GM21526 (cell line): Measurements from ENCODE around the gene DGKB.

Source experiments
- ATAC-seq: cut with Tn5 transposase; IDR thresholded peaks from one replicate; pipeline ENCODE4 v1.9.1; 2021; ENCODE audit warnings: moderate library complexity; ENCODE audit not compliant: unreplicated experiment, low FRiP score

DGKB gene

DNA sequence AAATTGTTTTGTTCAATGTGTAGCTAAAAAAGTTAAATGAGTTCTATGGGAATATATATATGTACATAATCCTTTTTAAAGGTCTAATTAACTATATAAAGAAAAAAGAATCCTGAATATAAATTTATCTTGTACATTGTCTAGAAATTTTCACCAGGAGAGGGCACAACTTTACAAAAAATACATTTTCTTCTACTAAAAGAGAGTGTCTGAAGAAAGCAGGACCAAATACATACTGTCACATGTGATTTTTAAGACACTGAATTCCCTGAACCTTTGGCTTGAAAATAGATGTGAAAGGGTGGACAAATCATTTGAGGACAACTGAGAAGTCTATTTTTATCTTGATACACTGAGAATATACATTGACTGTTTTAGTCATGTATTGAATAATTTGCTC, 204.3 kb downstream of the DGKB start:
- ATAC-seq, result no peak

DNA sequence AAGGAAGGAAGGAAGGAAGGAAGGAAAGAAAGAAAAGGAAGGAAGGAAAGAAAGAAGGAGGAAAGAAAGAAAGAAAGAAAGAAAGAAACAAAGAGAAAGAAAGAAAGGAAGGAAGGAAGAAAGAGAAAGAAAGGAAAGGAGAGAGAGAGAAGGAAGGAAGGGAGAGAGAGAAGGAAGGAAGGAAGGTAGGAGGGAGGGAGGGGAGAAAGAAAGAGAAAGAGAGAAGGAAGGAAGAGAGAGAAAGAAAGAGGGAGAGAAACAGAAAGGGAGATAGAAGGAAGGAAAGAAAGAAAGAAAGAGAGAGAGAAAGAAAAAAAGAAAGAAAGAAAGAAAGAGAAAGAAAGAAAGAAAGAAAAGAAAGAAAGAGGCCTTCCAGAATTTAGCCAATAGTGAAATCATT, 204.9 kb downstream of the DGKB start:
- no peak for ATAC-seq

DNA sequence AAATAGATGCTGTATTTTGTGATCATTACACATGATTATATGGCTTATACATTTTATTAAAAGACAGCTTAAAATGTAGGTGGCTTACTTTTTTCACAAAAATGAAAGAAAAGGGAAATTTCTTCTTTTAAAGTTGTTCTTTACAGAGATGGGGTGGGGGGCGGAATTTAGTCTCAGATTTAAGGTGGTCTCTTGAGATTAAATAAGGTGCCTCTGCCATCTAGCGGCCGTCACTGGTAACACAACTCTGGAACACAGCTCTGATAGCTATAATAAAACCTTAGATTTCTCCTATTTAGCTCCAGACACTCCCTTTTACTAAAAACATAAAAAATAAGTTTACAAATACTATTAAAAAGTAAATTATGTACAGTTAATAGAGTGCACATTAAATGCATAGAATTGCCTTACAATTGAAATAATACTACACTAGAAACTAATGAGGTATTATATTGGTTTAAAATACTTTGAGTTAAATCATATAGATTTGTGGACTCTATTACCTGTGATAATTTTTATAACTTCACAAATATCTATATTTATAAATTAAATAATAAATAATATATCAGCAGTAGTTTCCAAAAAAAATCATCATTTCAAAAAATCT, 210.9 kb downstream of the DGKB start:
- no peak for ATAC-seq

- no peak for ATAC-seq
Observed at GRCh38 chr7:14691034-14691433, 211.5 kb downstream of the DGKB start.

DNA sequence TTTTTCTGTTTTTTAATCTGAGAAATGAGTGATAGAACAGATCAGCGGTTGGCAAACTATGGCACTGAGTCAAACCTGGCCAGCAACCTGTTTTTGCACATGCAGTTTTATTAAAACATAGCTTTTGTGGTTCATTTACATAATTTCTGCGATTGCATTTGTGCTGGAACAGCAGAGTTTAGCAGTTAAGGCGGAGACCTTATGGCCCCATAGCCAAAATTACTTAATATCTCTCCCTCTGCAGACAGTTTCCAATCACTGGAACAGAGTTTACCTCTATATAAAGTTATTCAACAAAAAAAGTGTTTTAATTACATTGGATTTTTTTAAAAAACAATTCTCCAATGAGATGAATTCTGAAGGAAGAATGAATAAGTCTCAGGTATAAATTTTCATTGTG, 212.1 kb downstream of the DGKB start:
- no peak for ATAC-seq

DNA sequence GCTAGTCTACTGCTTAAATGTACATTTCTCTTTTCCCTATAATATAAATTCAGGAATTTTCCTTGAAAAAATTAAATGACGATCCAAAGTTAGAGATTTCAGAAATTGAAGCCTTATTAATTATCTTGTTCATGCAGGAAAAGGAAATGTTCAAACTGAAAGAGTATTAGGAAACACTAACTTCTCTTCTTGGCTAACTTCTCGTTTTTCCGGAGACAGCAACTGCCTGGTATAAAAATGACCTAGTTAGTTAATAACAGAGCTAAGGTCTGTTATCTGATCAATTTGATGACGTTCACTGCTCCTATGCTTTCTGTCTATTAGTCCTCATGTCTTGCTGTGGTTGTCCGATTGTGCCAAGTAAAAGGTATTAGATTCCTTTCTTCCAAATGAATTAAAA, 212.5 kb downstream of the DGKB start:
- no peak for ATAC-seq

DNA sequence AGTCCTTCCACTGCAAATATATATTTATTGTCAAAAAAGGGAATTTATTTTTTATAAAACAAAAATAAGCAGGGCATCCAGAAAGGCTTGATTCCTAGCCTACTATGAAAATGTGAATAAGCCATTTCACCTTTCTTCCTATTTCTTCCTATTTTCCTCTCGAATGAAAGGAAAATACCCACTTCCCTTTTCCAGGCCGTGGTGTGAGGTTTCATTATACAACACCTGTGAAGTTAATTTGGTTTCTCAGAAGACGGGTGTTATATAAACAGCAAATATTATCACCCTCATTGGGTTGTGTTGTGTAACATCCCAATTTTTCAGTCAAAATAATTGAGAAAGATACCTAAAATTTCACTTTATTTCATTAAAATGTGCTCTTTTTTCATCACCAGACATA, 214.3 kb downstream of the DGKB start:
- no peak for ATAC-seq

GRCh38 chr7:14687777-14688176, 214.8 kb downstream of the DGKB start:
- no peak for ATAC-seq

GRCh38 chr7:14687241-14687640, 215.3 kb downstream of the DGKB start:
- ATAC-seq, result no peak

DNA sequence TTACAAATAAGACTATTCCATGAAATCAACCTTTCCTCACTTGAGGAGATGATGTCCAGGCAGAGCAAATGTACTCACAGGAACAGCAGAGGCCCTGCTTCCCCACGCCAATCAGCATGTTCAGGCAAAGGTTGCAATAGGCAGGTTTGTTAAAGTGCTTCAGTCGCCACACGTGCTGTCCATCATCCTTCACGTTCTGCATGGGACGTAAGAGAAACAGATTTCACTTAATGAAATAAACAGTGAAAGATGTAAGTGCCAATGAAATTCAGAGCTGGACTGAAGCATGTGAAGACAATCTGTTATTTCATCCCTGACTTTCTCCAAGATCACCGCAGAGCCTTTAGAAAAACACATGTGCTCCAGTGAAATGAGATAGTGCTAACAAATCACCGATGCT, 217.4 kb downstream of the DGKB start:
- no peak for ATAC-seq

DNA sequence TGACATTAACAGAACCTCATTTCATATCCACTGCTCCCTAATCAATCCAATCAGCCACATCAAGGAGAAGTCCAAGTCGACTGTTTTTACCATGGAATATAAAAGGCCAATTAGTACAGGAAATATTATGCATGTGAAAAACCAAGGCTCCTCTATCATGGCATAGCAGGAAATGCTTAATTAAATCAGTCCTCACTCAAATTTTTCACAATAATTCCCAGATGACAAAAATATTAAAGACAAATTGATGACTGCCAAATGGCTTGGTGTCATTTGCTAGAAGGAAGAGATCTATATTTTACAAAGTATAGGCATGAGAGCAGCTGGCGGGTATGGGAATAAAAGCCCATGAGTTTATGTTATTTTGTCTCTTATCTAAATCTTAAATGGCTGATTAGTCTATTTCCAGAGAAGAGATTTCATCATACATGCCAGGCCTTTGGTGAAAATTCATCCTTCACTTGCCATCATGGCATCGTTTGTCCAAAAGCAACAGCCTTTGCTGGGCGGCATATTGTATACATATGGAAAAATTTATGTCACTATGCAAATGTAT, 219.6 kb downstream of the DGKB start:
- no peak for ATAC-seq

GRCh38 chr7:14676896-14677295, 225.7 kb downstream of the DGKB start:
- ATAC-seq, result no peak

DNA sequence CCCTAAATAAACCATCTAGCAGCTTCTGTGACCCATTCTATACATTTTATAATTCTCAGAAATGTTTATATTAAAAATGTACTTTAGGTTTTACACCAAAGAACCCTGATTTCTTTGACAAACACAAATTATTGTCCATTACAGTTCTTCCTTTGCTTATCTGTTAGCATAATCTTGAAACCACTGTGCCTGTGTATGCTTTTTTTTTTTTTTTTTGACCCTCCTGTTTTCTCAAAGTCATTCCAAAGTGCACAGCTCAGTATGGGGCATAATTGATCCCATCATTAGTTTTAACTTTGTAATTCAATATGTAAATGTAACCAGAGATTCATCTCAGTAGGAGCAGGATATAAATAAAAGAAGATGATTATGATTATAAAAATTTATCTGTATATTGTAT, 229.3 kb downstream of the DGKB start:
- ATAC-seq, result no peak

DNA sequence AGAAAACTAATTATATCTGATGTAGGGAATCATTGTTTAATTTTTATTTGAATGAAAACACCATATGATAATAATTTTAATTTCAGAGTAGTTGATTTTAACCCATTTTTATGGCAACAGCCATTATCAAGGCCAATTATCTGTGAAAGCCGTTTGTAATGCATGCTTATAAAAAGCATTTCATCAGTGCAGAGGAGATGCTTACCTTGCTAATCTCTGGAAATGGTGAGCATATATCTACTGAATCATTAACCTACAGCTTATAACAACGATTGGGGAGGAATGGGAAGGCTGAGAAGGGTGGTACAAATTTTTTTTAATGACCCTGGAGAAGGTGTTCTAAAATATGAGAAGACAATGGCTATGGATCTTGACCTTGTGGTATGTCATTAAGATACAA, 235.6 kb downstream of the DGKB start:
- no peak for ATAC-seq

- ATAC-seq, result no peak
Observed at GRCh38 chr7:14666304-14666703, 236.2 kb downstream of the DGKB start.

DNA sequence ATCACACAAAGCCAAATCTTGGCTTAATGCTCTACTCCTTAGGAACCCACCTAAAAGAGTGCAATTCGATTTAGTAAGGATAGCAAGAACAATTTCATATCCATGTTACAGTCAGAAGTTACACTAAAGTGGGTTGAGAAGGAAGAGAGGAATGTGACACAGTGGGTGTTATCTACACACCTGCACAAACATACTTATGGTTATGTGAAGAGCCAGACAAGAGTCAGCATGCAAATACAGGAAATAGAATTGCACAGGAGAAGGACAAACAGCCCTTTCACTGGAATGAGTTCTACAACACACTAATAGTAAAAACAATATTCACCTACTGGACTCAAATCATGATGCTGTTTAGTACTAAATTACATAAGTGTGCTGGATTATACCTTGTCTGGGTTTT, 262.8 kb downstream of the DGKB start:
- no peak for ATAC-seq

- no peak for ATAC-seq
Observed at GRCh38 chr7:14639329-14639728, 263.2 kb downstream of the DGKB start.

GRCh38 chr7:14637968-14638367, 264.6 kb downstream of the DGKB start:
- no peak for ATAC-seq

GRCh38 chr7:14635955-14636354, 266.6 kb downstream of the DGKB start:
- no peak for ATAC-seq

DNA sequence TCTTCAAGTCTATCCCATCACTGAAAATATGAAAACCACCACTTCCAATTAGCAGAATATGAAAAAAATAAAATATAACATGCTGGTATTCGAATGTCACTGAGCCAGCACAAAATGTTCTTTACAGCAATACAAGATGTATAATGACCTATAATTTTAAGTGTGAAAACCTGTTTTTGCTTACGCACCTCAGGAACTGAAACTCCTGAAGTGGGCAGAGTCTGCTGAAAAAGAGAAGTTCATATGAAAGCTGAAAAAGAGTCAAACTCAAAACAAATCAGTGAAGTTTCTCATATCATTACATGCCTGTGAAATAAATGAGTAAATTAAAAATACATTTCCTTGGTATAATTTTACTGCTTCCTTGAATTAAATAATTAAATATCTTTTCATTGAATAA, 272.5 kb downstream of the DGKB start:
- ATAC-seq, result peak; percentile 55

DNA sequence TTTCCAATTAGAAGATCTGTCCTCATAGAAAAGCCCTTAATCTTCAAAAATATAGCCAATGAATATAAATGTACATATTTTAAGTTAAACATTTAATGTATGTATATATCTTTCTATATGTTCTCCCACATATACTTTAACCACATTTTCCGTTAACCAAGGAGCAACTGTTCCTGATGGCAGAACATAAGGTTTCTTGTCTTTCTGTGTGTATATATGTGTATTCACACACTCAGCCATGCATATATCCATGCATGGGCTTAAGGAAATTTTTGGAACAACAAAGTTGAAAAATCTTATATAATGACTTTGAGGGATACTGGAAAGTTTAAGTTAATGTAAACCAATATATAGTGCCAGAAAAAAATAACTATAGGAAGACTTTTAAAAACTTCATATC, 274.0 kb downstream of the DGKB start:
- ATAC-seq, result no peak

DNA sequence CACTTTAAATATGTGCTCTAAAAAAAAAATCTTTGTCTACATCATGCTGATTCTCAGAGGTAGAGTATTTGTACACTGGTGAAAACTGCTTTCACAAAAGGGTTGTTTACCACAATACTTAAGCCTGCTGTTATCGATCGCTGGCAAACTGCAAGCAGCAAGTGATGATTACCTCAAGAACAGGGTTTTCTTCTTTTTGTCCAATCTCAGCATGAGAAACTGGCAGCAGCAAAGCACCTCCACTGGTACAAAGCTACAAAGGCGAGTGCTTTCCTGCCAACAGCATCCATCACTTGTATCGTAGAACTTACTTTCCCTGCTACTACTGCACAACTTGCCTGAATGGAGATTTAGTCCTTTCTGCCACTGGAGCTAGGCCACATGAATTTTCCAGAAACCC, 276.5 kb downstream of the DGKB start:
- ATAC-seq, result no peak

DNA sequence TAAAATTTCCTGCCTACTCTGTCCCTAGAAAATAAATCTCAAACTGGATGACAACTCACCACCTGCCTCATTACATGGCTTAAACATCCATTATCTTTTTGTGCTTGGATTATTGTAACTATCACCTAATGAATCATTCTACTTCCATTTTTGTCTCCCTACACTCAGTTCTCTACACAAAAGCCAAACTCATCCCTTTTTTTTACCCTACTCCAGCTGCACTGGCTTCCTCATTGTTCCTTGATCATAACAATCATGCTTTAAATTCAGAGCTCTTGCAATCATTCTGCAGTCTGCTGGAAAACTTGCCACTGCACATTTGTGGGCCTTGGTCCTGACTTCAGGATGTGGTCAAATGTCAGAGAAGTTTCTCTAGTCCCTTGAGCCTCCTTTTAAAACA, 280.0 kb downstream of the DGKB start:
- ATAC-seq, result no peak
